Esophagus muscularis mucosa (tissue), 4 donors: Measurements from ENCODE around the gene UBR3.

Experiments
- CTCF ChIP-seq, 3 experiments: fragments of 200-600 bp in 2 of 3; fragments of 450-650 bp in 1 of 3; sonication (generic) in 2 of 3; IDR thresholded peaks; one replicate each; pipeline ENCODE4 v1.5.1; 2017 to 2019; ENCODE audit warnings: antibody characterized with exemption in 3 of 3, mild to moderate bottlenecking in 2 of 3, moderate library complexity in 1 of 3
- EP300 ChIP-seq: sonication (generic); formaldehyde crosslinking; IDR thresholded peaks from one replicate; pipeline ENCODE4 v1.6.1; 2017; ENCODE audit warnings: antibody characterized with exemption
- POLR2A ChIP-seq: fragments of 450-650 bp; IDR thresholded peaks from one replicate; pipeline ENCODE4 v1.6.1; 2017; ENCODE audit warnings: antibody characterized with exemption, moderate library complexity, mild to moderate bottlenecking, low read depth
- POLR2AphosphoS5 ChIP-seq, 2 donors: sonication (generic); formaldehyde crosslinking; IDR thresholded peaks; one replicate each; pipeline ENCODE4 v1.6.1; 2017; ENCODE audit warnings: antibody characterized with exemption in 2 of 2

DNA sequence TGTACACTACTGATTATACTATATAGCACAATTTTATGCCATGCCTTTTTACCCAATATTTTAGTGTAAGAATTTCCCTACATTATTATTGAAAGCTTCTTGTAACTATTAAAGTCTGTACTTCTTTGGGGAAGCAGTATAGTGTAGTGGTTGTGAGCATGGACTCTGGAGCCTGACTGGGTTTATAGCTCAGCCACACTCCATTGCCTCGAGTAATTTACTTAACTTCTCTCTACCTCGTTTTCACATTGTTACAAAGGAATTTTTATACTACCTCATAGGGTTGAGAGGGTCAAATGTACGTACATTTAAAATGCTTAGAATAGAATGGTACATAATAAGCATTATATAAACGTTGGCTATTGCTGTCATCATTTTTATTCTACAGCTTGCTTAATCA lies 139.2 kb downstream of the UBR3 start:
- TF ChIP-seq CTCF (IDR thresholded peaks at IDR 0.05): no peak
- TF ChIP-seq POLR2A: no peak
- TF ChIP-seq EP300: no peak
- TF ChIP-seq POLR2AphosphoS5 (IDR thresholded peaks at IDR 0.05): no peak
